Loucy (cell line): Measurements from ENCODE around the gene VSTM2L.

Experiments used
- H2AFZ ChIP-seq: fragments of 200-600 bp; sonication (generic); 2 replicates; pipeline ENCODE4 v1.6.0; 2016; ENCODE audit warnings: antibody characterized with exemption, mild to moderate bottlenecking, low read length, moderate library complexity
- H3F3A ChIP-seq: fragments of 200-600 bp; 2 replicates; pipeline ENCODE4 v1.6.0; 2016; ENCODE audit warnings: antibody characterized with exemption, low read depth, mild to moderate bottlenecking
- H3K27me3 ChIP-seq: fragments of 200-600 bp; sonication (generic); 2 replicates; pipeline ENCODE4 v1.6.1; 2014; ENCODE audit warnings: low read length, mild to moderate bottlenecking; ENCODE audit not compliant: insufficient read depth, poor library complexity, severe bottlenecking
- H3K36me3 ChIP-seq: fragments of 200-600 bp; sonication (generic); 2 replicates; pipeline ENCODE4 v1.6.1; 2016; ENCODE audit warnings: low read length; ENCODE audit not compliant: insufficient read depth
- H3K4me1 ChIP-seq: fragments of 200-600 bp; sonication (generic); 2 replicates; pipeline ENCODE4 v1.5.1; 2014; ENCODE audit warnings: low read length, mild to moderate bottlenecking; ENCODE audit not compliant: insufficient read depth, poor library complexity, severe bottlenecking
- H3K4me2 ChIP-seq: fragments of 200-600 bp; sonication (generic); 2 replicates; pipeline ENCODE4 v1.6.0; 2014; ENCODE audit warnings: antibody characterized with exemption, low read length, low read depth, mild to moderate bottlenecking; ENCODE audit not compliant: poor library complexity, severe bottlenecking
- H3K4me3 ChIP-seq: fragments of 200-600 bp; sonication (generic); 2 replicates; pipeline ENCODE4 v1.5.1; 2014; ENCODE audit warnings: low read length, mild to moderate bottlenecking, mixed read lengths; ENCODE audit not compliant: poor library complexity, severe bottlenecking
- H3K79me2 ChIP-seq: fragments of 200-600 bp; sonication (generic); 2 replicates; pipeline ENCODE4 v1.6.1; 2014; ENCODE audit warnings: low read length; ENCODE audit not compliant: insufficient read depth
- H3K9ac ChIP-seq: fragments of 200-600 bp; sonication (generic); 2 replicates; pipeline ENCODE4 v1.6.0; 2014; ENCODE audit warnings: mild to moderate bottlenecking, low read depth, low read length, moderate library complexity; ENCODE audit not compliant: poor library complexity, severe bottlenecking
- H3K9me2 ChIP-seq: fragments of 200-600 bp; sonication (generic); replicated peaks from 2 replicates; pipeline ENCODE4 v1.6.1; 2016; ENCODE audit warnings: low read depth, low read length, mixed read lengths
- H3K9me3 ChIP-seq: fragments of 200-600 bp; sonication (generic); 2 replicates; pipeline ENCODE4 v1.6.1; 2014; ENCODE audit warnings: mild to moderate bottlenecking, antibody characterized with exemption, low read length, low read depth; ENCODE audit not compliant: insufficient read depth
- H4K20me1 ChIP-seq: fragments of 200-600 bp; sonication (generic); 2 replicates; pipeline ENCODE4 v1.6.0; 2014; ENCODE audit warnings: antibody characterized with exemption, low read length, mild to moderate bottlenecking; ENCODE audit not compliant: insufficient read depth, poor library complexity, severe bottlenecking
- CTCF ChIP-seq: fragments of 200-600 bp; sonication (generic); conservative IDR thresholded peaks from 2 replicates; pipeline ENCODE4 v1.5.1; 2014; ENCODE audit warnings: mild to moderate bottlenecking, antibody characterized with exemption, low read length
- EZH2phosphoT487 ChIP-seq: fragments of 200-600 bp; IDR thresholded peaks from 2 replicates; pipeline ENCODE4 v1.6.1; 2018; ENCODE audit warnings: antibody characterized with exemption, mild to moderate bottlenecking, moderate library complexity, borderline replicate concordance

The VSTM2L gene

GRCh38 chr20:37941992-37942391, 39.1 kb downstream of the VSTM2L start:
- Histone ChIP-seq H3K4me2 (no peak overlapping the region), H3K9me3 (no peaks in the 10 kb centered on the region), H4K20me1 (no peaks in the 10 kb centered on the region), H2AFZ (no peak overlapping the region), H3K9me2 (no peaks in the 10 kb centered on the region), H3F3A (no peaks in the 10 kb centered on the region), H3K36me3 (no peaks in the 10 kb centered on the region), H3K79me2 (no peaks in the 10 kb centered on the region), H3K27me3 (no peaks in the 10 kb centered on the region), H3K4me1 (no peaks in the 10 kb centered on the region), H3K9ac (no peak overlapping the region), H3K4me3 (no peak overlapping the region)
- no peak for TF ChIP-seq EZH2phosphoT487
- TF ChIP-seq CTCF = no peak

DNA sequence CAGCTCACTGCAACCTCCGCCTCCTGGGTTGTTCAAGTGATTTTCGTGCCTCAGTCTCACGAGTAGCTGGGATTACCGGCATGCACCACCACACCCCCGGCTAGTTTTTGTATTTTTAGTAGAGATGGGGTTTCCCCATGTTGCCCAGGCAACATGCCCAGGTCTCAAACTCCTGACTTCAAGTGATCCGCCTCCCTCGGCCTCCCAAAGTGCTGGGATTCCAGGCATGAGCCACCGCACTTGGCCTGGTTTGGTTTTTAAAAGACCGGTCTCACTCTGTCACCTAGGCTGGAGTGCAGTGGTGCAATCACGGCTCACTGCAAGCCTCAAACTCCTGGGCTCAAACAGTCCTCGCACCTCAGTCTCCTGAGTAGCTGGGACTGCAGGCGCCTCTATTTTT, 40.1 kb downstream of the VSTM2L start:
- no peak overlapping the region for H3K4me2 ChIP-seq
- no peak overlapping the region for H2AFZ ChIP-seq
- H3K36me3 ChIP-seq = no peaks in the 10 kb centered on the region
- H3K9ac ChIP-seq = no peak overlapping the region
- no peak overlapping the region for H3K4me3 ChIP-seq
- H3K9me2 ChIP-seq = no peaks in the 10 kb centered on the region
- H3K27me3 ChIP-seq = no peaks in the 10 kb centered on the region
- no peaks in the 10 kb centered on the region for H3K79me2 ChIP-seq
- TF ChIP-seq CTCF = no peak
- no peak for TF ChIP-seq EZH2phosphoT487
- H4K20me1 ChIP-seq = no peaks in the 10 kb centered on the region
- no peaks in the 10 kb centered on the region for H3K9me3 ChIP-seq
- H3K4me1 ChIP-seq = no peaks in the 10 kb centered on the region
- H3F3A ChIP-seq = no peaks in the 10 kb centered on the region

GRCh38 chr20:37943501-37944455, 40.9 kb downstream of the VSTM2L start:
- no peaks in the 10 kb centered on the region for H3F3A ChIP-seq
- no peaks in the 10 kb centered on the region for H3K9me3 ChIP-seq
- H3K27me3 ChIP-seq = no peaks in the 10 kb centered on the region
- no peak overlapping the region for H3K4me3 ChIP-seq
- no peaks in the 10 kb centered on the region for H3K36me3 ChIP-seq
- no peaks in the 10 kb centered on the region for H3K9me2 ChIP-seq
- no peak for TF ChIP-seq EZH2phosphoT487
- peak; percentile 26 for TF ChIP-seq CTCF
- H3K4me2 ChIP-seq = no peak overlapping the region
- no peak overlapping the region for H2AFZ ChIP-seq
- H3K9ac ChIP-seq = no peak overlapping the region
- no peaks in the 10 kb centered on the region for H4K20me1 ChIP-seq
- H3K4me1 ChIP-seq = no peaks in the 10 kb centered on the region
- no peaks in the 10 kb centered on the region for H3K79me2 ChIP-seq
